ENCODE results near the gene PTOV1. TPM values are rescaled to one million over a fixed set of nuclear protein-coding genes. Genes with fewer than 3 reads are reported as not detected.

The PTOV1 gene
- total and polyA plus RNA-seq, 2 experiments from 2014 or later, result 114 to 294 TPM

GRCh38 chr19:49879243-49879963 lies 28.4 kb downstream of the PTOV1 start:
- 97% methylated on average over 12 of the region's 12 CpGs for WGBS (ENCODE audit: low lambda C conversion rate, missing lambda C conversion rate)
- DNase-seq (ENCODE audit: low spot score), result no peak
- H3K4me1 ChIP-seq (ENCODE audit: insufficient read depth), result peaks cover 10% of the 10 kb centered on the region
- no peak overlapping the region for H3K27ac ChIP-seq
- peak overlapping the region; percentile 79 for H3K4me2 ChIP-seq
- H2AFZ ChIP-seq, result no peak overlapping the region
- no peak overlapping the region for H3K4me3 ChIP-seq
- no peaks in the 10 kb centered on the region for H3K9me2 ChIP-seq (replicated peaks; ENCODE audit: insufficient read depth)
- H4K20me1 ChIP-seq (ENCODE audit: insufficient read depth, poor library complexity, severe bottlenecking), result no peaks in the 10 kb centered on the region
- peaks cover 8% of the 10 kb centered on the region for H3K36me3 ChIP-seq (replicated peaks; ENCODE audit: insufficient read depth, low read depth)
- H3K79me2 ChIP-seq, result peaks cover 34% of the 10 kb centered on the region
- no peaks in the 10 kb centered on the region for H3K27me3 ChIP-seq
- no peaks in the 10 kb centered on the region for H3K9me3 ChIP-seq (ENCODE audit: low read depth)
- no peak for TF ChIP-seq EZH2 (IDR thresholded peaks at IDR 0.05; ENCODE audit: borderline replicate concordance)
- no peak for TF ChIP-seq EZH2phosphoT487 (IDR thresholded peaks at IDR 0.05; ENCODE audit: low read depth, severe bottlenecking, unreplicated experiment)
- TF ChIP-seq CTCF (IDR thresholded peaks at IDR 0.05; ENCODE audit: poor library complexity), result no peak

- DNase-seq (ENCODE audit: low spot score), result no peak
- Histone ChIP-seq H3K27ac (no peak overlapping the region), H3K27me3 (no peaks in the 10 kb centered on the region), H3K9me2 (replicated peaks; ENCODE audit: insufficient read depth) (no peaks in the 10 kb centered on the region), H4K20me1 (ENCODE audit: insufficient read depth, poor library complexity, severe bottlenecking) (no peaks in the 10 kb centered on the region), H3K79me2 (peaks cover 25% of the 10 kb centered on the region), H3K4me3 (no peak overlapping the region), H3K9me3 (ENCODE audit: low read depth) (no peaks in the 10 kb centered on the region), H3K4me2 (no peak overlapping the region), H3K36me3 (replicated peaks; ENCODE audit: insufficient read depth, low read depth) (peaks cover 8% of the 10 kb centered on the region), H3K4me1 (ENCODE audit: insufficient read depth) (peaks cover 10% of the 10 kb centered on the region), H2AFZ (no peak overlapping the region)
- no peak for TF ChIP-seq EZH2phosphoT487 (IDR thresholded peaks at IDR 0.05; ENCODE audit: low read depth, severe bottlenecking, unreplicated experiment)
- TF ChIP-seq CTCF (IDR thresholded peaks at IDR 0.05; ENCODE audit: poor library complexity), result no peak
- no peak for TF ChIP-seq EZH2 (IDR thresholded peaks at IDR 0.05; ENCODE audit: borderline replicate concordance)
- WGBS (ENCODE audit: low lambda C conversion rate, missing lambda C conversion rate), result 94% methylated on average over 10 of the region's 10 CpGs
Observed at GRCh38 chr19:49880162-49880869, 29.4 kb downstream of the PTOV1 start.

GRCh38 chr19:49881186-49881585 lies 30.2 kb downstream of the PTOV1 start:
- Histone ChIP-seq H3K79me2 (peaks cover 17% of the 10 kb centered on the region), H3K4me1 (ENCODE audit: insufficient read depth) (peaks cover 10% of the 10 kb centered on the region), H2AFZ (no peak overlapping the region), H3K27ac (no peak overlapping the region), H4K20me1 (ENCODE audit: insufficient read depth, poor library complexity, severe bottlenecking) (no peaks in the 10 kb centered on the region), H3K4me2 (no peak overlapping the region), H3K9me3 (ENCODE audit: low read depth) (no peaks in the 10 kb centered on the region), H3K9me2 (replicated peaks; ENCODE audit: insufficient read depth) (no peaks in the 10 kb centered on the region), H3K4me3 (no peak overlapping the region), H3K27me3 (no peaks in the 10 kb centered on the region), H3K36me3 (replicated peaks; ENCODE audit: insufficient read depth, low read depth) (peaks cover 8% of the 10 kb centered on the region)
- TF ChIP-seq CTCF (IDR thresholded peaks at IDR 0.05; ENCODE audit: poor library complexity), result no peak
- no peak for TF ChIP-seq EZH2 (IDR thresholded peaks at IDR 0.05; ENCODE audit: borderline replicate concordance)
- TF ChIP-seq EZH2phosphoT487 (IDR thresholded peaks at IDR 0.05; ENCODE audit: low read depth, severe bottlenecking, unreplicated experiment), result no peak
- 99% methylated on average over 16 of the region's 17 CpGs for WGBS (ENCODE audit: low lambda C conversion rate, missing lambda C conversion rate)
- no peak for DNase-seq (ENCODE audit: low spot score)
